ENCODE results near the gene SPG7. TPM values are rescaled to one million over a fixed set of nuclear protein-coding genes. Genes with fewer than 3 reads are reported as not detected.

The SPG7 gene
- total and polyA plus RNA-seq, 4 donors: 34.5 to 102 (median 49.5) TPM

GRCh38 chr16:89577055-89577759 is 69.0 kb downstream of the SPG7 start:
- Histone ChIP-seq H3K9ac (ENCODE audit: low read depth in 1 of 2, low read length in 2 of 2) (no peak overlapping the region), H3K27me3 (ENCODE audit: control insufficient read depth in 4 of 4, insufficient read depth in 4 of 4, low read length in 3 of 4) (peaks cover 0 to 3% (median 0%) of the 10 kb centered on the region in 4 donors), H3K4me1 (ENCODE audit: control insufficient read depth in 4 of 4, insufficient read depth in 4 of 4, low read length in 3 of 4) (peaks cover 10 to 23% (median 17%) of the 10 kb centered on the region in 4 donors), H3K36me3 (ENCODE audit: control insufficient read depth in 4 of 4, insufficient read depth in 3 of 4, low read depth in 1 of 4, low read length in 3 of 4) (no peaks in the 10 kb centered on the region), H3K9me3 (ENCODE audit: control insufficient read depth in 4 of 4, low read length in 3 of 4) (no peaks in the 10 kb centered on the region), H3K27ac (ENCODE audit: low read depth in 1 of 2, low read length in 2 of 2) (no peak overlapping the region), H3K4me3 (ENCODE audit: low read depth in 1 of 3, low read length in 3 of 3) (no peak overlapping the region)
- DNase-seq (ENCODE audit: low spot score): no peak
- TF ChIP-seq ZBTB33 (IDR thresholded peaks at IDR 0.05) (no peak), RXRA (IDR thresholded peaks at IDR 0.05) (no peak), JUND (IDR thresholded peaks at IDR 0.05) (no peak), CTCF (IDR thresholded peaks at IDR 0.05; ENCODE audit: low read depth, low read length, missing input control) (no peak), SP1 (IDR thresholded peaks at IDR 0.05) (no peak), NR2F2 (IDR thresholded peaks at IDR 0.05) (no peak), HNF4A (conservative IDR thresholded peaks at IDR 0.05) (no peak), FOXA1 (IDR thresholded peaks at IDR 0.05) (no peak), TAF1 (conservative IDR thresholded peaks at IDR 0.05) (no peak)
- 88% methylated on average over 25 of the region's 25 CpGs for WGBS

GRCh38 chr16:89579351-89579750 is 71.1 kb downstream of the SPG7 start:
- 90% methylated on average over 15 of the region's 15 CpGs for WGBS
- Histone ChIP-seq H3K9me3 (ENCODE audit: control insufficient read depth in 4 of 4, low read length in 3 of 4) (no peaks in the 10 kb centered on the region), H3K36me3 (ENCODE audit: control insufficient read depth in 4 of 4, insufficient read depth in 3 of 4, low read depth in 1 of 4, low read length in 3 of 4) (no peaks in the 10 kb centered on the region), H3K9ac (ENCODE audit: low read depth in 1 of 2, low read length in 2 of 2) (no peak overlapping the region), H3K4me3 (ENCODE audit: low read depth in 1 of 3, low read length in 3 of 3) (no peak overlapping the region), H3K4me1 (ENCODE audit: control insufficient read depth in 4 of 4, insufficient read depth in 4 of 4, low read length in 3 of 4) (peaks cover 6 to 22% (median 14%) of the 10 kb centered on the region in 4 donors), H3K27ac (ENCODE audit: low read depth in 1 of 2, low read length in 2 of 2) (no peak overlapping the region), H3K27me3 (ENCODE audit: control insufficient read depth in 4 of 4, insufficient read depth in 4 of 4, low read length in 3 of 4) (peaks cover 0 to 3% (median 0%) of the 10 kb centered on the region in 4 donors)
- DNase-seq (ENCODE audit: low spot score): no peak
- no peak for TF ChIP-seq CTCF (IDR thresholded peaks at IDR 0.05; ENCODE audit: low read depth, low read length, missing input control)
- TF ChIP-seq RXRA (IDR thresholded peaks at IDR 0.05): no peak
- TF ChIP-seq HNF4A (conservative IDR thresholded peaks at IDR 0.05): no peak
- no peak for TF ChIP-seq JUND (IDR thresholded peaks at IDR 0.05)
- TF ChIP-seq HNF4G (IDR thresholded peaks at IDR 0.05): no peak
- no peak for TF ChIP-seq FOXA1 (IDR thresholded peaks at IDR 0.05)
- TF ChIP-seq REST (IDR thresholded peaks at IDR 0.05): no peak
- no peak for TF ChIP-seq FOXA2 (IDR thresholded peaks at IDR 0.05)
- no peak for TF ChIP-seq ZBTB33 (IDR thresholded peaks at IDR 0.05)
- no peak for TF ChIP-seq TAF1 (conservative IDR thresholded peaks at IDR 0.05)
- TF ChIP-seq SP1 (IDR thresholded peaks at IDR 0.05): no peak
